ENCODE results near the gene MORN2. TPM values are rescaled to one million over a fixed set of nuclear protein-coding genes. Genes with fewer than 3 reads are reported as not detected.
A peak's percentile ranks its signal among the peaks of the same experiment; 100 is the strongest.

Gene MORN2
- total and polyA plus RNA-seq, 2 of the 13 experiments (the other 11 are each of a cell fraction or from before 2014, with no cell fraction given), result 7.0 to 28.0 TPM

- TF ChIP-seq ZNF687 (CRISPR knock-in tag; IDR thresholded peaks at IDR 0.05), result peak; percentile 99
- TF ChIP-seq ZNF317 (CRISPR knock-in tag; IDR thresholded peaks at IDR 0.05), result 0 out of 2 replicates have a peak, but pooled peaks have one; percentile 69
- peak; percentile 75; the same call in 1 of the 2 replicates for TF ChIP-seq FOXK1 (CRISPR knock-in tag; IDR thresholded peaks at IDR 0.05; ENCODE audit: borderline replicate concordance, low read depth)
- 0 out of 2 replicates have a peak, but pooled peaks have one; percentile 50 for TF ChIP-seq ZNF232 (CRISPR knock-in tag; IDR thresholded peaks at IDR 0.05; ENCODE audit: borderline replicate concordance)
- peak; percentile 90 for TF ChIP-seq TBX3 (IDR thresholded peaks at IDR 0.05; ENCODE audit: borderline replicate concordance)
- no peak for TF ChIP-seq TP53 (CRISPR knock-in tag; conservative IDR thresholded peaks at IDR 0.05)
- peak; percentile 96 for TF ChIP-seq HNF1B (CRISPR knock-in tag; IDR thresholded peaks at IDR 0.05)
- TF ChIP-seq NAIF1 (CRISPR knock-in tag; IDR thresholded peaks at IDR 0.05; ENCODE audit: borderline replicate concordance), result peak; percentile 92; the same call in 1 of the 2 replicates
- peak; percentile 20 for TF ChIP-seq MED8 (CRISPR knock-in tag; IDR thresholded peaks at IDR 0.05; ENCODE audit: insufficient replicate concordance)
- TF ChIP-seq SYNCRIP (IDR thresholded peaks at IDR 0.05; ENCODE audit: insufficient read depth, low read depth, low read length), result no peak
- TF ChIP-seq ZNF792 (CRISPR knock-in tag; IDR thresholded peaks at IDR 0.05), result peak; percentile 69; the same call in 1 of the 2 replicates
- TF ChIP-seq HOXA3 (CRISPR knock-in tag; IDR thresholded peaks at IDR 0.05), result peak; percentile 87
- peak; percentile 70 for TF ChIP-seq ZNF777 (CRISPR knock-in tag; IDR thresholded peaks at IDR 0.05)
Measured at GRCh38 chr2:38875576-38876367, at the start of gene MORN2, which contains the start of gene DHX57 (continued).
